Tibial nerve (tissue), 4 donors: ENCODE results near the gene CGNL1.

ENCODE experiments used
- EP300 ChIP-seq, 2 donors: sonication (generic); formaldehyde crosslinking; IDR thresholded peaks; one replicate each; pipeline ENCODE4 v1.6.1; 2017; ENCODE audit warnings: antibody characterized with exemption in 2 of 2, mild to moderate bottlenecking in 1 of 2
- POLR2A ChIP-seq, 2 donors: fragments of 450-650 bp; IDR thresholded peaks; one replicate each; pipeline ENCODE4 v1.6.1; 2017; ENCODE audit warnings: antibody characterized with exemption in 2 of 2, mild to moderate bottlenecking in 2 of 2, moderate library complexity in 2 of 2
- TF ChIP-seq, protein P1 (sequence below), 5 experiments: fragments of 200-600 bp in 3 of 5; fragments of 450-650 bp in 2 of 5; sonication (generic) in 3 of 5; IDR thresholded peaks; one replicate each; pipeline ENCODE4 v1.5.1; 2016 to 2019; ENCODE audit warnings: antibody characterized with exemption in 5 of 5, mild to moderate bottlenecking in 3 of 5, moderate library complexity in 2 of 5

DNA sequence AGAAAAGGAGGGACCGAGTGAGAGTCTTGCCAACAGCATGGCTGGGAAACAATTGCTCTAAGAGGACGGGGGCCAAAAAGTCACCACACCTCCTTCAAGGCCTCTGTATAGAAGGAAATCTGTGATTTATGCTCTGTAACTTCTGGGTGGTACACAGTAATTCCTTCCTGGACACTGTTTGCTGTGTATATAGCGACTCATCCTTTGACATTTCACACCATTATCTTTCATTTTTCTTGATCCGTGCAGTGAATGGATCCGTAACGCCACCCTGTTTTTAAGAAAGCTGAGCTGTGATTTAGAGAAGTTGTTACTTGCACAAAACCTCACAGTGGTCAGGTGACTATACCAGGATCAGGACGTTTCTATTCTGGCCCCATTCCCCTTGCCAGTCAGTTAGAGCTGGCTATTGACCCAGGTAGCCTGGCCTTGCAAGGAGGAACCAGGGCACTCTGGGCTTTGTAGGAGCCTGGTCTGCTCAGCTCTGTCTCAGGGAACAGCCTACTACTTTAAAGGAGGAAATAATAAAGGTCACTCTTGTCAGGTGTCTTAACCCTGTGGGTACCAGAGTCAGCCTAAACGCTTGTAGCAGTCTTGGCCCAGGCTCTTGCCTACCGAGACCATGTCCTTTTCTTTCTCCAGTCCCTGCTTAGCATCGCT lies 128.9 kb downstream of the CGNL1 start:
- TF ChIP-seq, protein P1, sequence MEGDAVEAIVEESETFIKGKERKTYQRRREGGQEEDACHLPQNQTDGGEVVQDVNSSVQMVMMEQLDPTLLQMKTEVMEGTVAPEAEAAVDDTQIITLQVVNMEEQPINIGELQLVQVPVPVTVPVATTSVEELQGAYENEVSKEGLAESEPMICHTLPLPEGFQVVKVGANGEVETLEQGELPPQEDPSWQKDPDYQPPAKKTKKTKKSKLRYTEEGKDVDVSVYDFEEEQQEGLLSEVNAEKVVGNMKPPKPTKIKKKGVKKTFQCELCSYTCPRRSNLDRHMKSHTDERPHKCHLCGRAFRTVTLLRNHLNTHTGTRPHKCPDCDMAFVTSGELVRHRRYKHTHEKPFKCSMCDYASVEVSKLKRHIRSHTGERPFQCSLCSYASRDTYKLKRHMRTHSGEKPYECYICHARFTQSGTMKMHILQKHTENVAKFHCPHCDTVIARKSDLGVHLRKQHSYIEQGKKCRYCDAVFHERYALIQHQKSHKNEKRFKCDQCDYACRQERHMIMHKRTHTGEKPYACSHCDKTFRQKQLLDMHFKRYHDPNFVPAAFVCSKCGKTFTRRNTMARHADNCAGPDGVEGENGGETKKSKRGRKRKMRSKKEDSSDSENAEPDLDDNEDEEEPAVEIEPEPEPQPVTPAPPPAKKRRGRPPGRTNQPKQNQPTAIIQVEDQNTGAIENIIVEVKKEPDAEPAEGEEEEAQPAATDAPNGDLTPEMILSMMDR (IDR thresholded peaks at IDR 0.05), result no peak
- TF ChIP-seq POLR2A (IDR thresholded peaks at IDR 0.05) (no peak), EP300 (IDR thresholded peaks at IDR 0.05) (no peak)
